IPS-18c (cell line): ENCODE data around the gene PON3.

Experiments used
- H3K4me3 ChIP-seq: 2 replicates; pipeline ENCODE4 v1.7.0; 2013; ENCODE audit warnings: low read depth, mild to moderate bottlenecking, low read length, moderate library complexity; ENCODE audit not compliant: insufficient read depth
- H3K9me3 ChIP-seq: one replicate; pipeline ENCODE4 v1.6.1; 2013; ENCODE audit warnings: mild to moderate bottlenecking, low read length, moderate library complexity; ENCODE audit not compliant: control insufficient read depth, insufficient read depth

Gene PON3

DNA sequence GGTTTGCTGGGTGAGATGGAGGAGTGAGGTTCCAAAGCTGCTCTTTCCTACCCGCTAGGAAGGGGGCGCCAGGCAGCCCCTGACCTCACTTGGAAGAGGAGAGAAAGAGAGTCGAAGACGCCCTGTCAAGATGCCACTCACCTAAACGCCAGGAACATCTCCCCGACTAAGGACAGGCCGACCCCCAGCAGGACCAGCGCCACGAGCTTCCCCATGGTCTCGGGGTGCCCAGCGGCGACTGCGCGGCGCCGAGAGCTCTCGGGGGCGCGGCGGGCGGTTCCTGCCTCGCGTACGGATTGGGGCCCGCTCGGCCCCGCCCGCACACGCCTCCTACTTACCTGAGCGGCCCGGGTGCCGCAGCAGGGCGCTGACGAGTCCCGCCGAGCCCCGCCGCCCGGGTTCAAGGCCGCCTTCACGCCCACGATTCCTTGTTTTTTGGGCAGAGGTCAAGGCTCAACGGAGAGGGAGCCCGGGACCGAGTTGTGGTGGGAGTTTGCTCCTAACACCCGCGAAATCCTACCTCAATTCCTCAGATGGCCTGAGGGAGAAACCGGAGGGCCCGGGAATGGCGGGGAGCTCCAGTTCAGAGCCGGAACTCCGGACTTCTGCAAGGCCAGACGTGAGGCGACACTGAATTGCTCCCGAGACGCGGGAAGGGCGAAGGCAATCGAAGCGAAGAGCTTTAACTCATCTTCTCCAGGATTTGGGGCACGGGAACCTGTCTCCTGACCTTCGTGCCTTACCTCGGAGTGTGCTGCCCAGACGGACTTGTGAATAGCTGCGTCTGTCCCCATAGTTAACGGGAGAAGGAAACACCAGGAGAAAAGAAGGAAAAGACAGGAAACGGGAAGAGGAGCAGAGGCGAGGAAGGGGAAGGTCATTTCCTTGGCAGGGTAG lies at the start of gene PON3:
PON3 (minus strand) TSS at position 240 of the 897 bp plus-strand sequence; CDS start at position 215, 25 bp downstream.
- H3K9me3 ChIP-seq: no peaks in the 10 kb centered on the region
- no peak within 1 kb of the TSS for H3K4me3 ChIP-seq

GRCh38 chr7:95444796-95445195 lies 48.6 kb upstream of the PON3 start:
- no peak overlapping the region for H3K4me3 ChIP-seq

GRCh38 chr7:95441042-95441823 lies 45.1 kb upstream of the PON3 start:
- Histone ChIP-seq H3K9me3 (no peaks in the 10 kb centered on the region), H3K4me3 (no peak overlapping the region)

More at GRCh38 chr7:95444796-95445195, 48.6 kb upstream of the PON3 start:
- no peaks in the 10 kb centered on the region for H3K9me3 ChIP-seq

- no peak overlapping the region for H3K4me3 ChIP-seq
Measured at GRCh38 chr7:95440394-95441038, 44.3 kb upstream of the PON3 start.

DNA sequence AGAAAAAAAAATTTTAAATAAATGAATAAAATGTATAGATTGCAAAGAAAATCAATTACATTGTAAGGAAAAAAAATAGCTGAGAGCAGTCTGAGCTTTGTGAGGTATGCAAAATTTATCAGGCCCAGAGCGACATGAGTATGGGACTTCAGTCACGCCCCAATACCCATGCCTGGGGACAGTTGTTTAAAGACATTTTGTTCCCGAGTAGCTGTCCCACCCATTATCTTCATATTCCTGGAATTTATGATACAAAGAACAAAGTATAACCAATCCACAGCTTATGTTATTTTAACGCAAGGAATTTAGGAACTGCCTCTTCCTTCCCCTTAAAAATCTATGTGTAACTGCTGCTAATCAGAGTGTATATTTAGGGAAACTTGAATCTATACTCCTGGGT lies 40.2 kb upstream of the PON3 start:
- no peaks in the 10 kb centered on the region for H3K9me3 ChIP-seq
- H3K4me3 ChIP-seq: no peak overlapping the region

More at GRCh38 chr7:95440394-95441038, 44.3 kb upstream of the PON3 start:
- no peaks in the 10 kb centered on the region for H3K9me3 ChIP-seq

DNA sequence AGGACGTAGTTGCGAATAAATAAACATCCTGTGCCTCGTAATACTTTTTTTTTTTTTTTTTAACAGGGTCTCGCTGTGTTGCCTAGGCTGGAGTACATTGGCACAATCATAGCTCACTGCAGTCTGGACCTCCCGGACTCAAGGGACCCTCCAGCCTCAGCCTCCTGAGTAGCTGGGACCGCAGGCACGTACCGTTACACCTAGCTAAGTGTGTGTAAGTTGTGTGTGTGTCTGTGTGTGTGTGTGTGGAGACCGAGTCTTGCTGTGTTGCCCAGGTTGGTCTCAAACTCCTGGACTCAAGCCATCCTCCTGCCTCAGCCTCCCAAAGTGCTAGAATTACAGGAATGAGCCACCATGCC lies 39.2 kb upstream of the PON3 start:
- peak overlapping the region; percentile 64; the same call in 1 of the 2 replicates for H3K4me3 ChIP-seq
- H3K9me3 ChIP-seq: no peaks in the 10 kb centered on the region

DNA sequence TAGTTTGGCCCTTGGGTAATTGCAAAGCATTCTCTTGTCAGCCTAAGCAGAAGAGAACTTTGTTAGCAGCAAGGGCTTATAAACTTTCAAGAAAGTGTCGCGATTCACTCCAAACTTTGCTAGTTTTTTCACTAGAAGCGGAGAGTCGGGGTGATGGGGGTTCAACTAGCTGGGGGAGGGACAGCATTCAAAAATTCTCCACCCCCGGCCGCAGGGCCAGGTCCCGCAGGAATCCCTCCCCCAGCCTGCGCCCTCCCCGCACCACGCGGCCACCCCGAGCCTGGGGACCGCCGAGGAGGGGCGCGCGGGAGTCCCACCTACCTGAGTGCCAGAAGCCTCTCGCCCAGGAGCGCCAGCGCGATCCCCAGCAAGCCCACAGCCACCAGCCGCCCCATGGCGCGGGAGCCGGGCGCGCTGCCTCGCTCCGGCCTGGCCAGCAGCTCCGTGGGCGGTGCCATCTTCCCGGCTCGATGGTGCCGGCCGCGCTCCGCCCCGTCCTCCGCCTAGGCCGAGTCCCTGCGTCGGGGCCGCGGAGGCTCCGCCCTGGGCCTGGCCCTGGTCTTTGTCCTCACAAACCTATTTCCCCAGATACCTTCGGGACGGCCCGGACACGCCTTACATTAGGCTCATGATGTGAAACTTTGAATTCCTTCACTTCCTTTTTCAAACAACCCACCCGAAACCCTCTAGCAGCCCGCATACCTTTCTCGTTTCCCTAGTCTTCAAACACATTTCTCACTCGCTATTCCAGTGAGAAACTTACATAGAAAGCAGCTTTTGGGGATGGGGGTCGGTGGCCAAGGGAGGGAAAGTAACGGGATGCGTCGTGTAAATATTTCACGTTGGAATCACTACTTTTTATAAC lies 38.6 kb upstream of the PON3 start, which contains the start of gene PON2:
PON2 (minus strand) TSS at position 472 of the 865 bp plus-strand sequence; CDS start at position 395, 77 bp downstream.
- Histone ChIP-seq H3K9me3 (no peaks in the 10 kb centered on the region), H3K4me3 (peak within 1 kb of the TSS; percentile 64)

DNA sequence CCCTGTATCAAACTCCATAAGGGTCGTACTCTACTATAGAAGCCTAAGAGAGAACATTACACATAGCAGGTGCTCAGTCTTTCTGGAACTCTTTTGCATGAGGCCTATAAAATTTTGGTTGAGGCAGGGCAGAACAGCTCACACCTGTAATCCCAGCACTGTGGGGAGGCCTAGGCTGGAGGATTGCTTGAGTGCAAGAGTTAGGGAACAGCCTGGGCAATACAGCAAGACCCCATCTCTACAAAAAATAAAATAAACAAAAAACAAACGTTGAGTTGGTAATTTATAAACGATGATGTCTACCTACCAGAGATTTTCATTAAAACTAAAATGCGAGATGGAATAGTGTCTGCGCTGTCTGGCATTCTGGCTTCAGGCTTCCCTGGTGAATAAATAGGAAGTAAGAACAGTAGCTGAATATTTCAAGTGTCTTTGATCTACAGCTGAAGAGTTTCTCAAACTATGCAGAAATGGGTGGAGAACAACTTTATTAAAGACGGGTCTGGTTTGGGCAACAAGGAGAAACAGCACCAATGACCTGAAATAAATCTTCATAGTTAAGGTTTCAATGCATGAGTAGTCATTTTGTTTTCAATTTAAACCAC lies 37.9 kb upstream of the PON3 start:
- H3K4me3 ChIP-seq: peak overlapping the region; percentile 64
- H3K9me3 ChIP-seq: no peaks in the 10 kb centered on the region

DNA sequence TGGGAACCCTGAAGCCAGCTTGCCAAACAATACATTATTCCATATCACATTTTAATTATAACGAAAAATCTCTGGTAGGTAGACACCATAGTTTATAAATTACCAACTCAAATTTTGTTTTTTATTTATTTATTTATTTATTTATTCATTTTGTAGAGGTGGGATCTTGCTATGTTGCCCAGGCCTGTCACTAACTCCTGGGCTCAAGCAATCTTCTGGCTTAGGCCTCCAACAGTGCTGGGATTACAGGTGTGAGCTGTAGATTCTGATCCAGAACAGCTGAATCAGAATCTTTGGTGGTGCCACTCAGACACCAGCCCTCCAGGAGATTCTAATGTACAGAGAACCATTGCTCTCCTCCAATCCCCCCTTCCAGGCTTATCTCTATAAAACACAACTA lies 37.0 kb upstream of the PON3 start:
- no peak overlapping the region for H3K4me3 ChIP-seq
- no peaks in the 10 kb centered on the region for H3K9me3 ChIP-seq

DNA sequence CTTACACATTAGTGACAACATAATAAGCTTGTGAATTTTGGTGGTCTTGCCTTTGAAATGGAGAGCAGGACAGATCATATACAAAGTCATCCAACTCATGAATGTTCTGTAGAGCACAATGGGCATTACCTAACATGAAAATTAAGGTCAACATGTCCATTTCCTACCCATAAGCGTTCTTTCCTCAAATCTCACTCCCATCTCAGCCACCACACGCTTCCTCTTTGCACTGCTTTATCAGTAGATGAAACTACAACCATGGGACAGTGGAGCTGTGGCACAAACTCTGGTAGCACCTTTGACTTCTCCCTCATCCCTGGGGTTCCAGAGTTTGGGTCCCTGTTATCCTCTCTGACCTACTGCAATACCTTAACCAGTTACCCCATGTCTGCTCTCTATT lies 36.4 kb upstream of the PON3 start:
- H3K4me3 ChIP-seq: no peak overlapping the region
- no peaks in the 10 kb centered on the region for H3K9me3 ChIP-seq

- H3K4me3 ChIP-seq: no peak overlapping the region
- no peaks in the 10 kb centered on the region for H3K9me3 ChIP-seq
Measured at GRCh38 chr7:95430864-95431263, 34.7 kb upstream of the PON3 start.

GRCh38 chr7:95429241-95429990 lies 33.2 kb upstream of the PON3 start:
- no peak overlapping the region for H3K4me3 ChIP-seq
- no peaks in the 10 kb centered on the region for H3K9me3 ChIP-seq

DNA sequence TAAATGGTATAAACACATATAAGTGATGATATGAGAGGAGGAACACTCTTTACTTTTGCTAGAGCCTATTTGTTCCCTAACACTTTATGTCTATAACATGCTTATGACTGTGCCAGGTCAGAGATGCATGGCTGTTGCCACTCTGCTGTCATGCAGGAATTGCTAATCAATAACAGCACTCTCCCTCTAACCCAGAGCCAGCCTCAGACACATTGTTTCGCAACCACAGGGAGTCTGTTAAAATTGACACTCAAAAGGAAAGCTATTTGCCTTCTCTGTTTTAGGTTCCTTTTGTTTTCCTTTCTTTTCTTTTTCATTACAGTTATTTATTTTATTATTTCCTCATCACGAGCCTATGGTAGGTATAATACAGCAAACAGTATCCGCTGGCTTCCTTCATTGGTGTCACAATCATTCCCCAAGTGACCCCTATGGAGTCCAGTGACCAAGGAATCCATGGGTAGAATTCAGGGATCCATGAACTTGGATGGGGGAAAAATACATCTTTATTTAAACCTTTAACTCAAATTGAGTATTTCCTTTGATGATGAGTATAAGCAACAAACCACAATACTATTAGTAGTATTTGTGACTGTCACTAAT lies 31.8 kb upstream of the PON3 start:
- H3K4me3 ChIP-seq: no peak overlapping the region
- no peaks in the 10 kb centered on the region for H3K9me3 ChIP-seq

DNA sequence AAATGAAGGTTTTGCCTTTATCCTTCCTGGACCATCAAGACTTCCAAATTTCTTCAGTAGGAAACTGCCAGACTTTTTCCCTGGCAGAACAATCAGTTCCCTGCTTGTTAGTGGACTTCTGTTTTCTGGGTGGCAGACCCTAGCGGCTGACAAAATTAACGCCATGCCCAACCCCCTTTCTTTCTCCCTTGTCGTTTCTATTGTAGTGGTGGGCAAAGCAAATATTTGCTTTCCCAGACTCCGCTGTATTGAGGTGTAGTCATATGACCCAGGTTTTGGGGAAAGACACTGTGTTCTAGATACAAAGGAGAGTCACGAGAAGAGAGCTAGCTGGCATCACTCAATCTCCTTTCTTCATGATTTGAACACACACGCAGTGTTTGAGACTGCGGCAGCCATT lies 31.0 kb upstream of the PON3 start:
- Histone ChIP-seq H3K4me3 (no peak overlapping the region), H3K9me3 (no peaks in the 10 kb centered on the region)

DNA sequence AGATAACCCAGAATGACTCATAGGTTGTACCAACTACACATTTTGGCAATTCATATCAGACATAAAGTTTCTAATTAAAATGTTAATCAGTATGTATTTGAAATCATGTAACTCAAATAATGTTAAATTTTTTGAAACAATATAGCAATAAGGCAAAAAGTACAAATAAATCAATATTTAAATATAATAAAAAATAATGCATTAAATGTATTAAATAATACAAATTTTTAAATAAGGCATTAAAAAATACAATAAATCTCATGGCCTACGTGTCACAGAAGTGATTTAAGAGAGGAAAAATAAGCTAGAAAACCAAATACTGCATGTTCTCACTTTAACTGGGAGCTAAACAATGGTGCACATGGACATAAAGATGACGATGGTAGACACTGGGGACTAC lies 29.5 kb upstream of the PON3 start:
- Histone ChIP-seq H3K4me3 (no peak overlapping the region), H3K9me3 (no peaks in the 10 kb centered on the region)
